ENCODE data around the gene DHODH.

The DHODH gene

DNA sequence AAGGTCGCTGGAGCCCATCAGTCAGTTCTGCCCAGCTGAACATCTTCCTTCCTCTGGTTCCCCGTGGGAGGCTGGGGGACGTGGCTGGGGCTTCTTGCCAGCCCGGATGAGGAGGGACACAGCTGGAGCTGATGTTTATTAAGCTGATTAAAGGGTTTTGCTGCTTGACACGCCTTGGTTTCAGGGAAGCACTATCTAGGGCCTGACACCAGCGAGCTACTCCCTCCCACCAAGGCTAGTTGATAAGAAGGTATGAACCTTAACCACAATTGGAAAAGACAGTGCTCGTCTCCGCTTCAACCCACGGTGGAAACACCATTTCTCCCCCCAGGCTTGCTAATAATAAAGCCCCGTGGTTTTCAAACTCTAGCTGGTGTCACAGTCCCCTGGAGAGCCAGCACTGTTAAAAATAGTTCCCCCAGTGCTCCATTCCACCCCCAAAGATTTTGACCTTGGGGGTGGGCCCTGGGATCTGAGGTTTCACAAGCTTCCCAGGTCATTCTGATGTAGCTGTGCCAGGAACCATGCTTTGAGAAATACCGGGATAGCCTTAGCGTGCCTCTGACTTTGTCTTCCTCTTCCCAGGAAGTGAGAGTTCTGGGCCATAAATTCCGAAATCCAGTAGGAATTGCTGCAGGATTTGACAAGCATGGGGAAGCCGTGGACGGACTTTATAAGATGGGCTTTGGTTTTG, 5.5 kb downstream of the DHODH start:
- no peak for DNase-seq (ENCODE audit: low read depth in 2 of 2)

DNA sequence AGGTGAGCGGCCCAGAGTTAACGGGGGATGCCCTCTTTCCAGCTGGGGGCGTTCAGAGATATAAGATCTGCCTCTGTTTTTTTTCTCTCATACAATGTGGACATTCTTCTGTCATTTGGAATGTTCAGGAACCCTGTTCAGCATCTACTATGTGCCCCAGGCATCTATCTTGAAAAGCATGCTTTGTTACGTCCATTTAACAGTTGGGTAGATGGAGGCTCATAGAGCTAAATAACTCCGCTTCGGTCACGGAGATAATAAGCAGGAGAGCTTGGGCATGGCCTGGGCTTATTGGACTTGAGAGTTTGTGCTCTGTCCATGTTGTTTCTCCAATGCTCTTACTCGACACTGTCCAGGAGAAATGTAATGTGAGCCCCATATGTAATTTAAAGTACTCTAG, 6.1 kb downstream of the DHODH start:
- DNase-seq (ENCODE audit: low read depth in 2 of 2): no peak

DNA sequence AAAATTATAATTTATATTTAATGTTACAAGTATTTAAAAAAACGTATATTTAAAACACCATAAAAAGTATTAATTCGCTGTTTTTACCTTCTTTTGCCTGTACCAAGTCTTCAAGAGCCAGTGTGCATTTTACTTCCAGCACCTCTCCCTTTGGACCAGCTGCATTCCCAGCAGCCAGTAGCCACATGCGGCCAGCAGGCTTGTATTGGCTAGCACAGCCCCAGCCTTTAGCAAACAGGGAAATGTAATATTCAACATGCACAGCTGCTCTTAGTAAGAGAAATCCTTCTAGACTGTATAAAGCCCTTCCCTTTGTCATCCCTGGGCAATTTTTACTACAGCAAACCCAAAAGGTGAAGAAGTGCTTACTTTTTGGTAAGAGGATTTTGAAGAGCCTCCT, 6.6 kb downstream of the DHODH start:
- no peak for DNase-seq (ENCODE audit: low read depth in 2 of 2)

DNA sequence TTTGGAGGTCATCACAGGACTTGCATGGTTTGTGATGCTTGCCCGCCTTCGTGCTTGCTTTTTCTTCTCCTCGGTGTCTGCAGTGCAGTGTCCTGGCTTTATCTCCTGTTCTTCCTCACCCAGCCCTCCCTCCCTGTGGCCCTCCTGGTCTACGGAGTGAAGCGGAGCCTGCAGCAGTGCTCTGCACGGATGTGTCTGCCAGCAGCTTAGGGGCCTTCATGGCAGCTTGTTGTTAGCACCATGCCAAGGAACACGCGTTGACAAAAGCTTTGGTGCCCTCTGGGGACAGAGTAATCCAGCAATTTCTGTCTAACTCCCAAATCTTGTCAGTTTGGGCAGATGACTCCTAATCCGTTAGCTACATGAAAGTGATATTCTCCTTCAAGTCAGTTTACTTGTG, 9.9 kb downstream of the DHODH start:
- no peak for DNase-seq (ENCODE audit: low read depth in 2 of 2)

DNA sequence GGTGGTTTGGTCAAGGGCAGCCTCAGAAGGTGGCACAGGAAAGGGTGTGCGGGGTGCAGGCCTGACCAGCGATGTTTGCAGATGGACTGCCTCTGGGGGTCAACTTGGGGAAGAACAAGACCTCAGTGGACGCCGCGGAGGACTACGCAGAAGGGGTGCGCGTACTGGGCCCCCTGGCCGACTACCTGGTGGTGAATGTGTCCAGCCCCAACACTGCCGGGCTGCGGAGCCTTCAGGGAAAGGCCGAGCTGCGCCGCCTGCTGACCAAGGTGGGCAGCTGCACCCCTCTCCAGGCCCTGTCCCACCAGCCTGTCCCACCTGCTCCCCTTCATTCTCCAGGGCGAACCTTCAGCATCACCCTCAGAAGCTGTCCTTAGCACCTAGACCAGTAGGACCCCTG, 12.5 kb downstream of the DHODH start:
- DNase-seq (ENCODE audit: low read depth in 2 of 2): no peak

DNA sequence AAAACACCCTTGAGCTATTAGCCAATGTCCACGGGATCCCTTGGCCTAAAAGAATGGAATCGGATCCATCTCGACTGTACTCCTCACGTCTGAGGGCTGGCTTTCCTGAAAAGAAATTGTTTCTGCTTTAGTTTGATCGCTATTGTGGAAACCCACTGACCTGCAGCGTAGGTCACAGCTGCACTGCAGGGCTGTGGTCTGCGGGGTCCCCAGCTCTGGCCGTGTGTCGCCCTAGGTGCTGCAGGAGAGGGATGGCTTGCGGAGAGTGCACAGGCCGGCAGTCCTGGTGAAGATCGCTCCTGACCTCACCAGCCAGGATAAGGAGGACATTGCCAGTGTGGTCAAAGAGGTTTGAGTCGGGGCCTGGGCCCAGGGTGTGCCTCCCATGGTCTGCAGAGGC, 13.6 kb downstream of the DHODH start:
- DNase-seq (ENCODE audit: low read depth in 2 of 2): no peak

DNA sequence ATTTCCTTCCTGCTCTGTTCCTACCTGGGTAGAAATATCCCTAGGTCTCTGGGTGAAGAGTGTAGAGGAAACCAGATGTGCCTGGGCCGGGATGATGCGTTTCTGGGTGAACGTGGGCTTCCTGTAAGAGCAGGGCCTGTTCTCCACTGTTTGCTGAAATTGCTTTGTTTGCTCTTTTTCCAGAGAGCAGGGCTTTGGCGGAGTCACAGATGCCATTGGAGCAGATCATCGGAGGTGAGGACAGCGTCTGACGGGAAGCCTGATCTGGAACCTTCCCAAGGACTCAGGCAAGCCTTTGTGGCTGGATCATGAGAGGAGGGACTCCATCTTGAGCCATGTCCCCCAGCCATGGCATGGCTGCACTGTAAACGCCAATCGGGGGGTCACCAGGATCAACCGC, 15.4 kb downstream of the DHODH start:
- DNase-seq (ENCODE audit: low read depth in 2 of 2): no peak

DNA sequence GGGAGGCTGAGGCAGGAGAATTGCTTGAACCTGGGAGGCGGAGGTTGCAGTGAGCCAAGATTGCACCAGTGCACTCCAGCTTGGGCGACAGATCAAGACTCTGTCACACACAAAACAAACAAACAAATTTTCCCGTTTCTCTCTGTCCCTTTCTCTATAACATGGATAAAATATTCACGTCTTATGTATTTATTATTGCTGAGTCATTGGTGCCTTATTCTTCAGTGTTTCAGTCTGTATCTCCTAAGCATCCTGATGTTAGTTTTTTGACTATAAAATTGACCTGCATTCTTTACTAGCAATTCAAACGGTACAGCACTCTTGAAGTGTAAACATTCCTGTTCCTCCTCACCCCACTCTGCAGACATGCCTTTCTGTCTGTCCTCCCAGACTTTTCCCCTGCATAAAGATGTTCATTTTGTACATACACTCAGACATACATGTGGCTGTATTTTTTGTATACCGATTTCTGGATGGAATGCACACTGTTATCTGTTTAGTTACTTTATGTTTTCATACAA, 16.4 kb downstream of the DHODH start:
- DNase-seq (ENCODE audit: low read depth in 2 of 2): no peak

DNA sequence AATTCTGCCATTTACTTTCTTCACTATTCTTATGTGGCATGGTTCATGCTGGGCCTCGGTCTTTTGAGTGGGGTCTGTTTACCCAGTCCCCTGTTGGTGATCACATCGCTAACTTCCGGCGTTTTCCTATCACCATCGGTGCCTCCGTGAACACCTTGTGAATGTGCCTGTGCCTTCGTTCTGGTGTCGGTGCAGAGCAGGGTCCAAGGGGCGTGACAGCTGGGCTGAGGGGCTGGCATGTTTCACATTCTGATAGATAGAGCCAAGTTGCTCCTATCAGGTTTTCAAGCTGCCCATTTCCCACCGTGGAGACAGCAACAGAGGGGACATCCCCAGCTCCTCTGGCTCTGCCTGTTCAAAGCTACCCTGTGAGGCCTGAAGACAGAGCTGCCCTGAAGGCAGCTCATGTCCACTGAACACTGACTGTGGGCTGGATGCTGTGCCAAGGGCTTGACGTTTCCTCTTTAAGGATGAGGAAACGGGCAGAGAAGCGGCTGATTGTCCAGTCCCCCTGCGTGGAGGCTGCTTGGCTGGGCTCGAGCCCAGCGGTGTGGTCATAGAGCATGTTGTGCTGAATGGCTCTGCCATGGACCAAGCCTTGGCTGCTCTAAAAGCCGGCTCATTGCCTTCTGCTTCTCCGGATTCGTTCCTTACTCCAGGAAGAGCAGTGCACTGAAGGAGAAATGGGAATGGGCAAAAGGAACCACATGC, 17.0 kb downstream of the DHODH start:
- no peak for DNase-seq (ENCODE audit: low read depth in 2 of 2)

DNA sequence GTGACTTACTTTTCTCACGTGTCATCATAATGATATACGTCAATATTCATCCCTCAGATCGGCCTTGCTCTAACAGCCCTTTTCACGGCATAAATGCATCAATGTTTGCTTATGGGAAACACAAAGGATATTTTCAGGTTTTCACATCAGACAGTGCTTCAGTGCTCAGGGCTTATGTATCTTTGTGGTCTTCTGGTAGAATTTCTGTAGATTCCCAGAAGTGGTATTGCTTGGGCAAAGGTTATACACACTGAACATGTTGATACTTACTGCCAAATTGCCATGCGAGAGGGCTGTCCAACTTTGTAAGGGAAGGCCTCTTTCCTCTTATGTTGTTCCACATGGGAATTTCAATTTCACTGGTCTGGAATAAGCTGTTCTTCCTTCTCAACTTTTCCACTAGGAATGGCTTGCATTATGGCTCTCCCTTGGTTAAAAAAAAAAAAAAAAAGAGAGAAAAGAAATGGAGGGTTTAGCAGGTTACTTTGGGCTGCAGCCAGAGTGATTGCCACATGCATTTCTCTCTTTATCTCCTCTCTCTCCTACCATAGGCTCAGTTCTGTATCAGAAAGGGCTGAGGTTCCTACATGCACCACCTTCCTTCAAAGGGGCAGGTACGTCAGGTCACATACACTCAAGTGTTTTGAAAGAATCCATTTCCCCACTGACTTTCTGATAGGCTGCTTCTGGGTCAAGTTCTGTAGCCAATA, 19.3 kb downstream of the DHODH start:
- no peak for DNase-seq (ENCODE audit: low read depth in 2 of 2)

DNA sequence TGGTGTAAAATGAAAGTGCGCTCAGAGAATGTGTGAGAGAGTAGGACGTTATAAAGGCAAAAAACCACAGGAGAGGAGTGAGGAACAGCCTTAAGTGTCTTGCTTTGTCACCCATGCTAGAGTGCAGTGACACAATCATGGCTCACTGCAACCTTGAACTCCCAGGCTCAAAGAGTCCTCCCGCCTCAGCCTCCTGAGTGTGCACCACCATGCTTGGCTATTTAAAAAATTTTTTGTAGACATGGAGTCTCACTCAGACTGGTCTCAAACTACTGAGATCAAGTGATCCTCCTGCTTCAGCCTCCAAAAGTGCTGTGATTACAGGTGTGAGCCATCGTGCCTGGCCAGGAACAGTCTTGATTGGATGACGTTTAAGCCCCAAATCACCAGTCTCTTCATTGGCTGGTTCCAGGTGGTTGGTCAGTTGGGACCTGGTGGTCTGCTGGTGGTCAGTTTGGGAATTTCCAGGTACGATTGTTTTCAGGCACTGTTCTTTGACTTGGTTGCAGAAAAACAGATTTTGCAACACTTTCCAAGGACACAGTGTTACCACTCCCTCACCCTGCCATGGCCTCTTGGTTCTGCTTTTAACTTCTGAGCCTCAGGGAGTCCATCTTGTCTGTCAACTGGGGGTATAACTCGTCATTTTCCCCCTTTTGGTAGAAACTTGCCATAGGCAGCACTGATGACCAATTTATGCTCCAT, 21.2 kb downstream of the DHODH start:
- DNase-seq (ENCODE audit: low read depth in 2 of 2): no peak

DNA sequence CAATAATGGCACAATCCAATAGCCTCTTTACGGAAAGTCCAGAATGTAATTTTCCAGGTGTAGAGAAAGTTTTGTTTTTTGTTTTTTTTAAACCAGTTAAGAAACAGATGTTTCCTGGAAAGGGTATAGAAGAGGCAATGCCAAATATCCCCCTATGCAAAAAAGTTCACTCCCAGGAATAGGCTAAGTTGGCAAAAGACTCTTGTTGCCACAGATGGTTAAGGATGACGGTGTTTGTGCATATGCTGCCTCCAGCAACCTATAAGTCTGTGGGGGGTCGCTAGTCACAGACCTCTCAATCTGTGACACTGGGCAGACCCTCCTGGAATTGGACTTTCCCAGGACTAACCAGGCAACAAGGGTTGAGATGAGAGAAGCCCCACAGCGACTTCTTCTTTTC, 24.9 kb downstream of the DHODH start:
- DNase-seq (ENCODE audit: low read depth in 2 of 2): no peak

DNA sequence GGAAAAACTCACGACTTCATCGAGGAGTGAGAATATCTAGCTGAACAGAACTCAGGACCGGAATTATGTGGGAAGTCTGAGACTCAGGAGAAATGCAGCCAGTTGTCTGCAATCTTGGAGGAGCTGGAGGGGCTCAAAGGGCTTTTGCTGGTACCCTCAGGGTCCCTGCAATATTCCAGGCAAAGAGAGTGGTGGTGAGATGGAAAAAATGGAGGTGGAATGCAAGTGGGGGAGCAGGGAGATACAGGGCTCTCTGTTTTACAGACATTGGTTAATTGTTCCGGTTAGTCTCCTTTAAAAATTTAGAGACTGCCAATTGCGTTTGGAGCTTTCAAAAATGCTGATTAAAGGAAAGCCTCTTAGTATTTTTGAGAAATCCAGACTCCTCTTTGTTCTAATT, 27.6 kb downstream of the DHODH start:
- DNase-seq (ENCODE audit: low read depth in 2 of 2): no peak

DNA sequence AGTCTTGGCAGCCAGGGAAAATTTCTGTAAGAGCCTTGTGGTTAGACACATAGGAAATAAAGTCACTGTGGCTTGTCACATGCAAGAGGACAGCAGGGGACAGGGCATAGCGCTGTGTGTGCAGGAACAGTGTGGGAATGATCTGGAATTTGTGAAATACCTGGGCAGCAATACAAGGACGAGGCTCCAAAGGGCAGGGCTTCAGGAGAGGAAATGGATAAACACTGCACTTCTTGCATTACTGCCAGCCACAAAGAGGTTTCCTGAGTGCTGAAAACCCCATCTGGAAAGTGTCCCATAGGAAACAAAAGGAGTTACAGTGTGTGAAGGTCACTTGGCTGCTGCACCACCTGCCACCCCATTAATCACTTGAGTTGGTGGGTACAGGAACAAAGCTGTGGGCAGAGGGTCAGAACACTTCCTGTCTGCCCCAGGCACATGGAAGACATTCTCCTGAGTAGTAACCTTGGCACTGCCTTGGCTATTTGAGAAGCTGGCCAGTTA, 33.7 kb downstream of the DHODH start:
- DNase-seq (ENCODE audit: low read depth in 2 of 2): no peak

DNA sequence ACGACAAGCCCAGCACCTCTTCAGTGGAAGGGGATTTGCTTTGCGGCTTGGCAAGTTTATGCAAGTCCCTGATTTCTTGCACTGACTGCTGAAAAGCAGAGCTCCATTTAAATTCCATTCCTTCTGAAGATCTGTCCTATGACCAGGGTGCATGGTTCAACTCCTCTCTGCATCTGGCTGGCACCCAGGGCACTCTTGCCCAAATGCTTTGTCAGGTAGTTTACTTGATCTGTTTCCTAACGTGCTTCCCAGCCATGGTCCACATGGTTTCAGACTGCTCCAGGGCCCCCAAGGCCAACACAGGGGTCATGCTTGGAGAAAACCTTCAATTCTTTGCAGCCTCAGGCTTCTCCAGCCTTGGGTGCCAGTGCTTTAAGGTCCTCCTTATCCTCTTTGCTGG, 34.5 kb downstream of the DHODH start:
- DNase-seq (ENCODE audit: low read depth in 2 of 2): no peak

DNA sequence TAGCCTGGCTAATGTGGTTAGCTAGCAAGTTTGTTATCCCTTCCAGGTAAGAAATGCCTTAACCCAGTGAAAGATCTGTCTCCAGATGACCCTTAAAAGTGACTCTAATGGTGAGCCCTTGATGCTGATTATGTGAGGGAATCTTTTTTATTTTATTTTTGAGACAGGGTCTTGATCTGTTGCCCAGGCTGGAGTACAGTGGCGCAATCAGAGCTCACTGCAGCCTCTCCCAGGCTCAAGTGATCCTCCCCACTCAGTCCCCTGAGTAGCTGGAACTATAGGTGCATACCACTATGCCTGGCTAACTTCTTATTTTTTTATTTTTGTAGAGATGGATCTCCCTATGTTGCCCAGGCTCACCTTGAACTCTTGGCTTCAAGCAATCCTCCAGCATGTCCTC, 35.0 kb downstream of the DHODH start:
- no peak for DNase-seq (ENCODE audit: low read depth in 2 of 2)

DNA sequence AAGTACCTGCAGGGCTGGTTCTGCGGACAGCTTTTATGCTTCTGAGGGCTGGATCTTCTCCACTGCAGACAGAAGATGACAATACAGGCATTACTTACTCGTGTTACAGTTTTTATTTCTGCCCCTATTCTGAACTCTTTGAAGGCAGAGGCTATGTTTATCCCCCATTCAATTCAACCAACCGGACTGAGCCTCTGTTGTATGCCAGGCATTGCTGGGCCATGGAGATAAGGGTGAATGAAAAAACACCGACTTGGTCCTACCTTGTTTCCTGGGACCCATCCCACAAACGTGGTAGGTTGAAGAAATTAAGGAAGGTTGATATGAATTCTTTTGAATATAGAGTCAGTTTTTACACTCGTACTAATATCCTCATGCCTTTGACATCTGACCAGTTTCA, 35.8 kb downstream of the DHODH start:
- DNase-seq (ENCODE audit: low read depth in 2 of 2): no peak

DNA sequence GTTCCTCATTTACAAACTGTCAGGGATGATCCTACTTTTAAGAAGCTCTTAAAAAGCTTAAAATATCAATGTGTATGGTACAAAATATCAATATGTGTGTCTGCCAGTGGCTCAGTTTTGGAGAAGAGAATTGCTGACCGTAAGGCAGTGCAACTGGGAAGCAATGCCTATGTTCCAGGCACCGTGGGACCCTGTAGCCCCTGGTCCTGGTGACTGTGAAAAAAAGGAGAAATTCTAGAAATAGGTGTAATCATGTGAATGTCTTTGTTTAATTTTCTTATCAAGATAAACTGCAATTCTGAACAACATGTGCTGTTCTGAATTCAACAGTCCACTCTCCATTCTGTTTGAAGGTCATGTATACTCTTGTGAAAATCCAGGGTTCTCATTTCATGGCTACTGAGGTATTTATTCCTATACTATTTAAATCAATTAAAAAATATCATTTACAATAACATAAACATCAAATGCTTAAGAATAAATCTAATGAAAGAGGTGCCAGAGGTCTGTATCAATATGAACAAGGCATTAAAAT, 36.3 kb downstream of the DHODH start:
- DNase-seq (ENCODE audit: low read depth in 2 of 2): no peak

DNA sequence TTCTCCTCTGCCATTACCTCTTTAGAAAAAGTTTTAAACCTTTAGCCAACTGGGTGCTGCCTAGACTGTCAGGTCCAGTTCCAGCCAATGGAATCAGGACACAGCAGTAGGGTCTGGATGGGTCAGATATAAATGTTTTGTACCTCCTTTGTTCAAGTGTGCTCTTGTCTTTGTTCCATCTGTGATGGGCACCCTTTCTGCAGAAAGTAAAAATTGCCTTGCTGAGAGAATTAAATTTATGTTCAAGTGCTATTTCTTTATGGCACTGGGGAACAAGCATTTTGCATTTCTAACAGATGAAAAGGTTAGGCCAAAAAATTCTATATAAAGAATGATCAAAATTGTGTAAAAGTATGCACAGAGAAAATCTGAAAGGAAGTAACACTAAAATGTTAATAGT, 40.6 kb downstream of the DHODH start:
- no peak for DNase-seq (ENCODE audit: low read depth in 2 of 2)

DNA sequence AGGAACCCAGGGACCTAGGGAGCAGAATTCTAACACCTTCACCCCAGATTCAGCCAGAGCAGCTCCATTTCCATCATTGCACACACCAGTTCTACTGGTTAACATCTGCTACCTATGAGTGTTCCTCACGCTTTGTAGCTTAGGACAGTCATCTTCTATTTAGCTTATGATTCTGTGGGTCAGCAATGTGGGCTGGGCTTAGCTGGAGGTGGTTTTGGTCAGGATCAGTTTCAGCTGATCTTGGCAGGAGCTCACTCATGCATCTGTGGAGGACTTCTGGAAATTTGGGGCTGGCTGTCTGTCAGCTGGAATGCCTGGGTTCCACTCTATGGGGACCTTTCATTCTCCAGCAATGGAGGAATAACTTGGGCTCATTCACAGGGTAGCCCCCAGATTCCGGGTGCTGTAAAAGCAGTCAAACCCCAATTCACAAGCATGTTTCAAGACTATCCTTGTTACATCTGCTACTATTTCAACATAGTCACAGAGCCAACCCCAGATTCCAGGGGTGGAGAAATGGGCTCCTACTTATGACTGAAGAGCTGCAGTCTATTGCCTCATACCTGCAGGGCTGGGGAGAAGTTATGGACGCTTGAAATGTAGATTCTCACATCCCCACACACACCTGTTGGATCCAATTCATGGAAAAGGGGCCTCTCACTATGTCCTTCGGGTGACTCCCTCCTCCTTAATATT, 42.4 kb downstream of the DHODH start:
- DNase-seq (ENCODE audit: low read depth in 2 of 2): no peak

DNA sequence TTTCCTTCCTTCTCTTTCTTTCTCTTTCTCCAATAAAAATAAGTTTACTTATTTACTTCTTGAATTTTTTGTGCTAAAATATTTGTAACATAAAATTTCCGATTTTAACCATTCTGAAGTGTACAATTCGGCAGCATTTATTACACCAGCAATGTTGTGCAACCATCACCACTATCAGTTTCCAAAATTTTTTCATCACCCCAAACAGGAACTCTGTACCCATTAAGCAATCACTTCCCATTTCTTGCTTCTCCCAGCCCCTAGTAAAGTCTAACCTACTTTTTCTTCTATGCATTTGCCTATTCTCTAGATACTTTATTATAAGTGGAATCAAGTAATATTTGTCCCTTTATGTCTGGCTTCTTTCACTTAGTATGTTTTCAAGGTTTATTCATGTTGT, 43.3 kb downstream of the DHODH start:
- DNase-seq (ENCODE audit: low read depth in 2 of 2): no peak

Measured in fibroblast of skin of left biceps (primary cell).